Measurements from ENCODE around the gene ZHX3. TPM values are rescaled to one million over a fixed set of nuclear protein-coding genes. Genes with fewer than 3 reads are reported as not detected.

Gene ZHX3
- total RNA-seq, 3 donors from 2014 or later (not counting 1 experiment from before 2014, with no cell fraction given), result 9.0 to 11.8 (median 10.3) TPM

GRCh38 chr20:41213150-41213820, 104.2 kb downstream of the ZHX3 start:
- peaks cover 0 to 8% of the 10 kb centered on the region in 2 donors for H3K4me1 Mint-ChIP-seq
- H3K27me3 ChIP-seq (ENCODE audit: control insufficient read depth, insufficient read depth, low read length), result no peaks in the 10 kb centered on the region
- TF ChIP-seq, protein P1, sequence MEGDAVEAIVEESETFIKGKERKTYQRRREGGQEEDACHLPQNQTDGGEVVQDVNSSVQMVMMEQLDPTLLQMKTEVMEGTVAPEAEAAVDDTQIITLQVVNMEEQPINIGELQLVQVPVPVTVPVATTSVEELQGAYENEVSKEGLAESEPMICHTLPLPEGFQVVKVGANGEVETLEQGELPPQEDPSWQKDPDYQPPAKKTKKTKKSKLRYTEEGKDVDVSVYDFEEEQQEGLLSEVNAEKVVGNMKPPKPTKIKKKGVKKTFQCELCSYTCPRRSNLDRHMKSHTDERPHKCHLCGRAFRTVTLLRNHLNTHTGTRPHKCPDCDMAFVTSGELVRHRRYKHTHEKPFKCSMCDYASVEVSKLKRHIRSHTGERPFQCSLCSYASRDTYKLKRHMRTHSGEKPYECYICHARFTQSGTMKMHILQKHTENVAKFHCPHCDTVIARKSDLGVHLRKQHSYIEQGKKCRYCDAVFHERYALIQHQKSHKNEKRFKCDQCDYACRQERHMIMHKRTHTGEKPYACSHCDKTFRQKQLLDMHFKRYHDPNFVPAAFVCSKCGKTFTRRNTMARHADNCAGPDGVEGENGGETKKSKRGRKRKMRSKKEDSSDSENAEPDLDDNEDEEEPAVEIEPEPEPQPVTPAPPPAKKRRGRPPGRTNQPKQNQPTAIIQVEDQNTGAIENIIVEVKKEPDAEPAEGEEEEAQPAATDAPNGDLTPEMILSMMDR (IDR thresholded peaks at IDR 0.05), result no peak
- H3K36me3 Mint-ChIP-seq, result no peaks in the 10 kb centered on the region
- no peak overlapping the region for H3K4me3 Mint-ChIP-seq
- no peaks in the 10 kb centered on the region for H3K9me3 Mint-ChIP-seq
- ATAC-seq, result no peak
- no peaks in the 10 kb centered on the region for H3K36me3 ChIP-seq (ENCODE audit: control insufficient read depth, insufficient read depth, low read length)
- H3K27ac ChIP-seq (ENCODE audit: low read length), result no peak overlapping the region
- H3K4me1 ChIP-seq (ENCODE audit: control insufficient read depth, insufficient read depth, low read length), result no peaks in the 10 kb centered on the region
- no peaks in the 10 kb centered on the region for H3K27me3 Mint-ChIP-seq (ENCODE audit: low read depth in 2 of 2)
- 100% methylated on average over 1 of the region's 1 CpG for WGBS (ENCODE audit: insufficient coverage)
- no peak for DNase-seq
- intact Hi-C loops (cut with micrococcal nuclease), result no loop called here
- H3K27ac Mint-ChIP-seq, result no peak overlapping the region
- no peak overlapping the region for H3K4me3 ChIP-seq (ENCODE audit: low read length)
- no peaks in the 10 kb centered on the region for H3K9me3 ChIP-seq (ENCODE audit: control insufficient read depth, insufficient read depth, low read length)

DNA sequence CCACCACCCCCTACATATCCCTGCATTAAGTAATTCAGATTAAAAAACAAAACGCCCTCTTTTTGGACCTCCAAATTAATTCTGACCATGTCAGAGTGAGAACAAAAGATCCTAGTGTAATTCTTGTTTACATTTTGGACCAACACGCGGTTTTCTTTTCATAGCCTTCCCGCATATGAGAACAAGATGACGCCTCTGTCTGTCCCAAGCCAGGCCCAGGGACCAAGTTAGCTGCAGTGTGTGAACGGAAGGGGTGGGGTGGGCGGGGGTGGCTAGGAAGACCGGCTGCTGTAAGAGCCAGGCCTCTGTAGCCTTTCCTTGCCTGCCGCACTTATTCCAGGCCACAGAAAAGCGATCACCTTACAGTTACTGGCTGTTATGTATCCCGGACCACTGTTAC, 112.2 kb downstream of the ZHX3 start:
- Mint-ChIP-seq H3K4me3 (no peak overlapping the region), H3K4me1 (peaks cover 6 to 13% of the 10 kb centered on the region in 2 donors), H3K27me3 (ENCODE audit: low read depth in 2 of 2) (peaks cover 0 to 3% of the 10 kb centered on the region in 2 donors), H3K9me3 (no peaks in the 10 kb centered on the region), H3K27ac (no peak overlapping the region), H3K36me3 (no peaks in the 10 kb centered on the region)
- Histone ChIP-seq H3K27me3 (ENCODE audit: control insufficient read depth, insufficient read depth, low read length) (no peaks in the 10 kb centered on the region), H3K36me3 (ENCODE audit: control insufficient read depth, insufficient read depth, low read length) (peaks cover 3% of the 10 kb centered on the region), H3K9me3 (ENCODE audit: control insufficient read depth, insufficient read depth, low read length) (no peaks in the 10 kb centered on the region), H3K4me1 (ENCODE audit: control insufficient read depth, insufficient read depth, low read length) (no peaks in the 10 kb centered on the region), H3K4me3 (ENCODE audit: low read length) (no peak overlapping the region), H3K27ac (ENCODE audit: low read length) (no peak overlapping the region)
- DNase-seq (no peak), ATAC-seq (no peak)
- intact Hi-C loops (cut with micrococcal nuclease), result no loop called here
- TF ChIP-seq, protein P1 (IDR thresholded peaks at IDR 0.05), result no peak
- WGBS (ENCODE audit: insufficient coverage), result 93% methylated on average over 11 of the region's 11 CpGs

GRCh38 chr20:41204304-41205265, 112.9 kb downstream of the ZHX3 start:
- whole genome bisulfite sequencing (ENCODE audit: insufficient coverage), result 96% methylated on average over 7 of the region's 8 CpGs
- DNase-seq (no peak), ATAC-seq (no peak)
- no peak overlapping the region for H3K27ac Mint-ChIP-seq
- Histone ChIP-seq H3K27ac (ENCODE audit: low read length) (no peak overlapping the region), H3K27me3 (ENCODE audit: control insufficient read depth, insufficient read depth, low read length) (no peaks in the 10 kb centered on the region), H3K4me3 (ENCODE audit: low read length) (no peak overlapping the region), H3K36me3 (ENCODE audit: control insufficient read depth, insufficient read depth, low read length) (peaks cover 3% of the 10 kb centered on the region), H3K9me3 (ENCODE audit: control insufficient read depth, insufficient read depth, low read length) (no peaks in the 10 kb centered on the region), H3K4me1 (ENCODE audit: control insufficient read depth, insufficient read depth, low read length) (no peaks in the 10 kb centered on the region)
- peaks cover 6 to 13% of the 10 kb centered on the region in 2 donors for H3K4me1 Mint-ChIP-seq
- peaks cover 0 to 3% of the 10 kb centered on the region in 2 donors for H3K27me3 Mint-ChIP-seq (ENCODE audit: low read depth in 2 of 2)
- H3K4me3 Mint-ChIP-seq, result no peak overlapping the region
- TF ChIP-seq, protein P1 (IDR thresholded peaks at IDR 0.05), result no peak
- no peaks in the 10 kb centered on the region for H3K9me3 Mint-ChIP-seq
- H3K36me3 Mint-ChIP-seq, result no peaks in the 10 kb centered on the region
- intact Hi-C loops (cut with micrococcal nuclease), result no loop called here
